GM13976 (cell line): ENCODE data around the gene C1orf105.

ENCODE experiments used
- DNase-seq: peaks from one replicate; pipeline ENCODE4 v3.0.0; 2012; ENCODE audit warnings: low spot score
- CTCF ChIP-seq: IDR thresholded peaks from 2 replicates; pipeline ENCODE4 v1.5.1; 2012; ENCODE audit warnings: borderline replicate concordance, mild to moderate bottlenecking; ENCODE audit not compliant: insufficient read depth; ENCODE audit errors: extremely low read depth, missing control alignments, control extremely low read depth
- in situ Hi-C: fragments of 300-500 bp; cut with MboI; formaldehyde crosslinking; loops from one replicate; pipeline ENCODE4 v1.12.0; 2022; ENCODE audit warnings: low sequenced_read_pairs, mixed read lengths, inconsistent platforms; ENCODE audit not compliant: unreplicated experiment

The C1orf105 gene

GRCh38 chr1:172399756-172400721 lies 20.4 kb upstream of the C1orf105 start:
- in situ Hi-C loops = loop anchor here (10.0 kb wide), 2 partner anchors 55 to 305 kb away; no protein-coding TSS in a partner anchor

GRCh38 chr1:172400722-172401105 lies 19.8 kb upstream of the C1orf105 start:
- no peak for DNase-seq
- in situ Hi-C loops = no loop called here
- TF ChIP-seq CTCF = no peak

More at GRCh38 chr1:172399756-172400721, 20.4 kb upstream of the C1orf105 start:
- no peak for DNase-seq
- TF ChIP-seq CTCF = no peak

- no peak for DNase-seq
- in situ Hi-C loops = no loop called here
- no peak for TF ChIP-seq CTCF
These were observed 19.0 kb upstream of the C1orf105 start for GRCh38 chr1:172401477-172401876.

- no peak for DNase-seq
- TF ChIP-seq CTCF = no peak
- in situ Hi-C loops = no loop called here
These were observed 18.6 kb upstream of the C1orf105 start for GRCh38 chr1:172401892-172402291.

GRCh38 chr1:172402878-172403569 lies 17.5 kb upstream of the C1orf105 start:
- in situ Hi-C loops = no loop called here
- no peak for TF ChIP-seq CTCF
- no peak for DNase-seq

- no peak for DNase-seq
These were observed 16.4 kb upstream of the C1orf105 start for GRCh38 chr1:172404121-172404520.

More at GRCh38 chr1:172404121-172404520, 16.4 kb upstream of the C1orf105 start:
- in situ Hi-C loops = no loop called here
- no peak for TF ChIP-seq CTCF
